HCT116 (cell line): ENCODE results near the gene SLC30A3. TPM values are rescaled to one million over a fixed set of nuclear protein-coding genes. Genes with fewer than 3 reads are reported as not detected.

Source experiments
- ATAC-seq: fragments of 200-7000 bp; cut with Tn5 transposase; 2 replicates; pipeline ENCODE4 v1.9.1; 2020; ENCODE audit warnings: mild to moderate bottlenecking, moderate library complexity
- BruUV-seq: library from RNA; stranded (reverse); fragments of 400-500 nt; replicated peaks from 2 replicates; lab custom pipeline; 2021; lab: Mats Ljungman, UMichigan
- CTCF ChIA-PET: fragments of 300-600 bp; sonication (Branson Sonifier 250); formaldehyde crosslinking; loops from one replicate; lab custom pipeline; 2021; ENCODE audit warnings: antibody characterized with exemption; lab: Charles Lee
- POLR2A ChIA-PET: fragments of 300-600, 350-600 bp; sonication (Branson Sonifier 250); formaldehyde crosslinking; loops from one replicate; lab custom pipeline; 2021; ENCODE audit warnings: antibody characterized with exemption; lab: Charles Lee
- RAD21 ChIA-PET, 2 experiments: fragments of 300-600 bp; sonication (Branson Sonifier 250); formaldehyde crosslinking; loops; one replicate each; lab custom pipeline; 2023; ENCODE audit warnings: low total read pairs in 2 of 2; ENCODE audit not compliant: uncharacterized antibody in 2 of 2, unreplicated experiment in 2 of 2, low non-redundant PET in 1 of 2; lab: Charles Lee
- DNase-seq: peaks from one replicate; pipeline ENCODE4 v3.0.0-alpha.2; 2010; ENCODE audit warnings: low read depth, low spot score
- H2AFZ ChIP-seq: fragments of 200-600 bp; shearing (Covaris generic), sonication (generic); 2 replicates; pipeline ENCODE4 v1.6.1; 2017; ENCODE audit warnings: low read depth, mixed run types, mixed read lengths, antibody characterized with exemption, low read length; ENCODE audit not compliant: poor library complexity, severe bottlenecking
- H3K27ac ChIP-seq: 2 replicates; pipeline ENCODE4 v1.5.1; 2012; ENCODE audit warnings: low read depth, low read length
- H3K27me3 ChIP-seq: fragments of 200-600 bp; sonication (generic); 2 replicates; pipeline ENCODE4 v1.6.1; 2016; ENCODE audit warnings: mixed run types, low read length, mixed read lengths; ENCODE audit not compliant: insufficient read depth
- H3K36me3 ChIP-seq, 2 experiments: fragments of 200-500 bp in 1 of 2; fragments of 200-600 bp in 1 of 2; sonication (Bioruptor generic) in 1 of 2; sonication (generic) in 1 of 2; 2 replicates each; pipeline versions ENCODE4 v1.5.1 to v1.6.1; 2014 to 2016; ENCODE audit warnings: low read length in 2 of 2, inconsistent platforms in 1 of 2, mixed read lengths in 1 of 2, mixed run types in 1 of 2; ENCODE audit not compliant: insufficient read depth in 2 of 2, control insufficient read depth in 1 of 2
- H3K4me1 ChIP-seq, 2 experiments: fragments of 200-600 bp in 1 of 2; sonication (generic) in 1 of 2; 2 replicates each; pipeline versions ENCODE4 v1.5.1 to v1.6.1; 2012 to 2017; ENCODE audit warnings: low read length in 2 of 2, inconsistent platforms in 1 of 2, mild to moderate bottlenecking in 1 of 2, mixed read lengths in 1 of 2, mixed run types in 1 of 2, moderate library complexity in 1 of 2; ENCODE audit not compliant: insufficient read depth in 2 of 2, control insufficient read depth in 1 of 2
- H3K4me2 ChIP-seq: fragments of 200-600 bp; sonication (generic); 2 replicates; pipeline ENCODE4 v1.6.1; 2017; ENCODE audit warnings: mixed run types, low read length, mixed read lengths
- H3K4me3 ChIP-seq, 2 experiments: fragments of 200-600 bp in 1 of 2; sonication (generic) in 1 of 2; replicated peaks in 1 of 2; 2 replicates each; pipeline ENCODE4 v1.5.1; 2011 to 2016; ENCODE audit warnings: low read length in 2 of 2, control low read depth in 1 of 2, low read depth in 1 of 2, mild to moderate bottlenecking in 1 of 2, mixed read lengths in 1 of 2, mixed run types in 1 of 2
- H3K79me2 ChIP-seq: fragments of 200-600 bp; sonication (generic); 2 replicates; pipeline ENCODE4 v1.6.1; 2017; ENCODE audit warnings: mild to moderate bottlenecking, mixed run types, low read length, moderate library complexity, mixed read lengths; ENCODE audit not compliant: insufficient read depth
- H3K9ac ChIP-seq: fragments of 200-600 bp; sonication (generic); 2 replicates; pipeline ENCODE4 v1.6.1; 2016; ENCODE audit warnings: low read length, mixed read lengths
- H3K9me2 ChIP-seq: fragments of 200-600 bp; sonication (generic), shearing (Covaris generic); 2 replicates; pipeline ENCODE4 v1.6.1; 2017; ENCODE audit warnings: mixed run types, mild to moderate bottlenecking, moderate library complexity; ENCODE audit not compliant: insufficient read depth
- H3K9me3 ChIP-seq, 2 experiments: fragments of 200-500 bp in 1 of 2; fragments of 200-600 bp in 1 of 2; sonication (Bioruptor generic) in 1 of 2; sonication (generic) in 1 of 2; 2 replicates each; pipeline ENCODE4 v1.6.1; 2014 to 2017; ENCODE audit warnings: low read length in 2 of 2, mixed read lengths in 2 of 2, inconsistent platforms in 1 of 2, low read depth in 1 of 2, mild to moderate bottlenecking in 1 of 2, mixed run types in 1 of 2, moderate library complexity in 1 of 2; ENCODE audit not compliant: control insufficient read depth in 1 of 2, insufficient read depth in 1 of 2
- H4K20me1 ChIP-seq: fragments of 200-600 bp; sonication (generic), shearing (Covaris generic); 2 replicates; pipeline ENCODE4 v1.6.1; 2017; ENCODE audit warnings: mixed run types, mild to moderate bottlenecking, moderate library complexity; ENCODE audit not compliant: insufficient read depth
- CBX3 ChIP-seq: IDR thresholded peaks from 2 replicates; pipeline ENCODE4 v1.6.1; 2012; ENCODE audit warnings: low read depth
- CTCF ChIP-seq, 3 experiments: fragments of 200-600 bp in 1 of 3; sonication (generic) in 1 of 3; IDR thresholded peaks in 2 of 3; conservative IDR thresholded peaks in 1 of 3; 2 replicates each; pipeline ENCODE4 v1.5.1; 2012 to 2017; ENCODE audit warnings: low read depth in 2 of 3, low read length in 2 of 3, antibody characterized with exemption in 1 of 3, borderline replicate concordance in 1 of 3, control low read depth in 1 of 3, mild to moderate bottlenecking in 1 of 3, mixed read lengths in 1 of 3, mixed run types in 1 of 3, moderate library complexity in 1 of 3; ENCODE audit not compliant: insufficient read depth in 1 of 3
- EZH2 ChIP-seq: fragments of 200-600 bp; sonication (generic); IDR thresholded peaks from 2 replicates; pipeline ENCODE4 v1.6.1; 2017; ENCODE audit warnings: antibody characterized with exemption, mixed run types
- FOSL1 ChIP-seq: IDR thresholded peaks from 2 replicates; pipeline ENCODE4 v1.6.1; 2012; ENCODE audit warnings: low read depth
- SRF ChIP-seq: IDR thresholded peaks from 2 replicates; pipeline ENCODE4 v1.6.1; 2012; ENCODE audit warnings: low read depth
- TCF7L2 ChIP-seq: IDR thresholded peaks from 2 replicates; pipeline ENCODE4 v1.7.0; 2011; ENCODE audit warnings: borderline replicate concordance, inconsistent platforms; ENCODE audit not compliant: insufficient read depth, insufficient read length; ENCODE audit errors: extremely low read depth
- ZBTB33 ChIP-seq: IDR thresholded peaks from 2 replicates; pipeline ENCODE4 v1.6.1; 2011; ENCODE audit warnings: mild to moderate bottlenecking, low read length, moderate library complexity; ENCODE audit not compliant: insufficient replicate concordance; ENCODE audit errors: extremely low read depth
- intact Hi-C: fragments of 100-400 bp; cut with micrococcal nuclease; formaldehyde crosslinking; loops from 2 replicates; pipeline ENCODE4 v1.10.0; 2022
- total RNA-seq: library from RNA; stranded (reverse); gene quantifications from one replicate; pipeline ENCODE4 v1.2.1, GENCODE V29; 2021; ENCODE audit not compliant: unreplicated experiment

Gene SLC30A3
- total RNA-seq, 1 experiment from 2014 or later = 20.5 TPM

GRCh38 chr2:27309651-27310050, 46.8 kb upstream of the SLC30A3 start:
- ChIA-PET CTCF (no interaction called here), RAD21 (no interaction called here), POLR2A (interaction anchor here (0.7 kb wide), 1 partner anchor 204 kb away, joined by 3 read pairs; no protein-coding TSS in a partner anchor)
- Histone ChIP-seq H3K9me3 (no peaks in the 10 kb centered on the region), H2AFZ (no peak overlapping the region), H3K27ac (no peak overlapping the region), H3K9ac (no peak overlapping the region), H3K4me1 (no peaks in the 10 kb centered on the region), H3K4me3 (no peak overlapping the region), H3K36me3 (peaks cover 0 to 5% of the 10 kb centered on the region in 2 experiments; a peak in 1 of 4 replicates), H3K79me2 (no peaks in the 10 kb centered on the region), H3K4me2 (no peak overlapping the region), H3K27me3 (no peaks in the 10 kb centered on the region), H4K20me1 (no peaks in the 10 kb centered on the region), H3K9me2 (no peaks in the 10 kb centered on the region)
- no peak for DNase-seq
- ATAC-seq = no peak
- TSS peak; percentile 42 for BruUV-seq
- intact Hi-C loops = no loop called here
- TF ChIP-seq EZH2 (no peak), FOSL1 (no peak), SRF (no peak), TCF7L2 (no peak), CTCF (IDR thresholded peaks at IDR 0.05 in 2 of 3, conservative IDR thresholded peaks at IDR 0.05 in 1 of 3; ENCODE audit: borderline replicate concordance in 1 of 3, insufficient read depth in 1 of 3, low read depth in 2 of 3, low read length in 2 of 3) (no peak), CBX3 (no peak), ZBTB33 (no peak)
